GM19025 (cell line): ENCODE measurements around the gene ATP5MG.

Source experiments
- ATAC-seq: cut with Tn5 transposase; IDR thresholded peaks from one replicate; pipeline ENCODE4 v1.9.1; 2021; ENCODE audit warnings: mild to moderate bottlenecking, low read depth, moderate library complexity; ENCODE audit not compliant: unreplicated experiment

The ATP5MG gene, protein sequence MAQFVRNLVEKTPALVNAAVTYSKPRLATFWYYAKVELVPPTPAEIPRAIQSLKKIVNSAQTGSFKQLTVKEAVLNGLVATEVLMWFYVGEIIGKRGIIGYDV

GRCh38 chr11:118401151-118401879 lies at the start of gene ATP5MG:
Gene ATP5MG (plus strand): TSS chr11:118401606. CDS start chr11:118401666, 60 bp downstream.
- ATAC-seq = no peak

DNA sequence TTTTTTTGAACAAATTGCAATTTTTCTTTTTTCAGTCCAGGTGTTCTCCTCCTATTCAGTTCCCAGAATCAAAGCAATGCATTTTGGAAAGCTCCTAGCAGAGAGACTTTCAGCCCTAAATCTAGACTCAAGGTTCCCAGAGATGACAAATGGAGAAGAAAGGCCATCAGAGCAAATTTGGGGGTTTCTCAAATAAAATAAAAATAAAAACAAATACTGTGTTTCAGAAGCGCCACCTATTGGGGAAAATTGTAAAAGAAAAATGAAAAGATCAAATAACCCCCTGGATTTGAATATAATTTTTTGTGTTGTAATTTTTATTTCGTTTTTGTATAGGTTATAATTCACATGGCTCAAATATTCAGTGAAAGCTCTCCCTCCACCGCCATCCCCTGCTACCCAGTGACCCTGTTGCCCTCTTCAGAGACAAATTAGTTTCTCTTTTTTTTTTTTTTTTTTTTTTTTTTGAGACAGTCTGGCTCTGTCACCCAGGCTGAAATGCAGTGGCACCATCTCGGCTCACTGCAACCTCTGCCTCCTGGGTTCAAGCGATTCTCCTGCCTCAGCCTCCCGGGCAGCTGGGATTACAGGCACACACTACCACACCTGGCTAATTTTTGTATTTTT lies 48.2 kb upstream of the ATP5MG start:
- no peak for ATAC-seq

- ATAC-seq = no peak
These were observed 43.3 kb upstream of the ATP5MG start for GRCh38 chr11:118358071-118358470.

GRCh38 chr11:118359295-118359958 lies 42.0 kb upstream of the ATP5MG start, which contains the start of gene UBE4A:
Gene UBE4A (plus strand): TSS chr11:118359600. CDS start chr11:118365081, 5,481 bp downstream.
- peak; percentile 91 for ATAC-seq

GRCh38 chr11:118364956-118365615 lies 36.3 kb upstream of the ATP5MG start:
- no peak for ATAC-seq

- no peak for ATAC-seq
These were observed 35.1 kb upstream of the ATP5MG start for GRCh38 chr11:118366287-118366686.

- no peak for ATAC-seq
These were observed 30.6 kb upstream of the ATP5MG start for GRCh38 chr11:118370774-118371173.

GRCh38 chr11:118373263-118373662 lies 28.1 kb upstream of the ATP5MG start:
- no peak for ATAC-seq

DNA sequence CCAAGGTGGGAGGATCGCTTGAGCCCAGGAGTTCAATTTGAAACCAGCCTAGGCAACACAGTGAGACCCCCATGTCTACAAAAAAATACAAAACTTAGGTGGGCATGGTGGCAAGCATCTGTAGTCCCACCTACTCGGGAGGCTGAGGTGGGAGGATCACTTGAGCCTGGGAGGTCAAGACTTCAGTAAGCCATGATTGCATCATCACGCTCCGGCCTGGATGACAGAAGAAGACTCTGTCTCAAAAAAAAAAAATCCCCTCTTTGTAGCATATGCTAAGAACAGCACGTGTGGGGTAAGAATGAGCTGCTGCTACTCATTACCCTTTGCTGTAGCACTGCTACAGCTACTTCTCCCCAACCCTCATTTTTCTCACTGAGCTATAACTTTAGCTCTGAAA lies 27.5 kb upstream of the ATP5MG start:
- ATAC-seq = no peak

DNA sequence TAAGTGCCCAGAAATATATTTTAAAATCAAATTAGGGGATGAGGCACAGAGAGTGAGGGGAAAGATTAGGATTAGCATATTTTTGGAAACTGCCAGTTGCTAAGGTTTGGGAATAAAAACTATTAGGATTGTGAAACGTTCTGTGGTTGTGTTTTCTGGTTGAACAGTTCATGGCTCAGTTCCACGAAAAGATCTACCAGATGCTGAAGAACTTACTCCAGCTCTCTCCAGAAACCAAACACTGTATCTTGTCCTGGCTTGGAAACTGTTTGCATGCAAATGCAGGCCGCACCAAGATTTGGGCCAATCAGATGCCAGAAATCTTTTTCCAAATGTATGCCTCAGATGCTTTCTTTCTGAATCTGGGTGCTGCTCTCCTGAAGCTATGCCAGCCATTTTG lies 26.7 kb upstream of the ATP5MG start:
- ATAC-seq = no peak

GRCh38 chr11:118375978-118376377 lies 25.4 kb upstream of the ATP5MG start:
- no peak for ATAC-seq

- no peak for ATAC-seq
These were observed 21.9 kb upstream of the ATP5MG start for GRCh38 chr11:118379497-118379896.

GRCh38 chr11:118380571-118380970 lies 20.8 kb upstream of the ATP5MG start:
- ATAC-seq = no peak

DNA sequence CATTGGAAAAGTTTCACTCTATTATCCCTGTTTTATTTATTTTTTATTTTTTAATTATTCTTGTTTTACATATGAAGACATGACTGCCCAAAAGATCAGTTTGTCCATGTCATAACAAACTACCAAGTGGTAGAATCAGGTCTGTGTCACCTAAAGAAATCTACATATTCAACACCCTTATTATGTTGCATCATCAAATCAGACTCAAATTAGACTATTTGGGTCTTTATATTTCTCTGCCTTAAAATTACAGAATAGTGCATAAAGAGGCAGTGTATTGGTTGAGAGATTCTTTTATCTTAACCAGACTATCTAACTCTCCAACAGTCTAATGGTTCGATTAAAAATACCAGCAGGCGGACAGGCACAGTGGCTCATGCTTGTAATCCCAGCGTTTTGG lies 18.5 kb upstream of the ATP5MG start:
- ATAC-seq = no peak

- no peak for ATAC-seq
These were observed 17.7 kb upstream of the ATP5MG start for GRCh38 chr11:118383657-118384056.

DNA sequence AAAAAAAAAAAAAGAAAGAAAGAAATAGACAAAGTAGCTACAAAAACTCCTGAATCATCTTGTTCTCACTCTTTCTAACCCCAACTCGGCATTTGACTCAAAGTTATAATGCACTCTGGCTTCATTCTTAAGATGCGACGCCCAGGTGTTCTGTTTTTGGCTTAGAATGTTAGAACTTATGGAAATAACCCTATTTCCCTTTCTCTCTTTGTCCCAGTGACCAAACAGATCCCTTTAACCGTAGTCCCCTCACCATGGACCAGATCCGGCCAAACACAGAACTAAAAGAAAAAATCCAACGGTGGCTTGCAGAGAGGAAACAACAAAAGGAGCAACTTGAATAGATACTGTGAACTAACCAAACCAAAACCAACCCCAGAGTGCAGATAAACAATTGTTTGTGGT lies 5.3 kb upstream of the ATP5MG start:
- no peak for ATAC-seq

- ATAC-seq = no peak
These were observed 4.0 kb upstream of the ATP5MG start for GRCh38 chr11:118397448-118397847.

DNA sequence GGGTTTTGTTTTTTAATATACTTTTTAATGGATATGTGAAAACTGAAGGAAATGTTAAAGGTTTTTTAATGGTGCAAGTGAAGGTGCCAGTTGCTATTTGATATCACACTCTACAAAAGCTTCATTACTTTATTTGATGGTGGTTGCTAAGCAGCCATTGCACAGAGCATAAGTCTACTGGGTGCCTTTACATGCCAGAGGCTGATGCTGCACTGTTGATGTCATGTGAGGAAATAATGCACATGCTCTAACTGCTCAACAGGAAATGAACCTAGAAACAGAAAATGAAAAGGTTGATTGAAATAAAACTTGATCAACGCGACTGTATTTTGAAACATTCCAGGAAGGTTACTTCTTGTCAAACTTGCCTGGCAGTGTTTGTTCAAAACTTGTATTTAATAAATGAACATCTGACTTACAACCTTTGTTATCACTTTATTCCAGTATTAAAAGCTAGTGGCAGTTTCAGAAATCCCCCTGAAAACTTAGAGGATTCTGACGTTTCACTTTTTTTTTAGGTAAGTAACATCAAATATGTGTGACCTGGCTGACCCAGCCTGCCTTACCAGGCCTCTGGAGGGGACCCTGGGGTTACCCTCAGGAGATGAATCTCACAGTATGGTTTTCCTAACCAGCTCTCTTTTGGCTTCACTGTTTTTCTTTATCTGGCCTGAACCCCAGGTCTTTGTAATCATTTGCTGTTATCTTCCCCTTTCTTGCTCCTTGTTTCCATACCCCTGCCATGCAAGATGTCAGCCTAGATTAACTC lies 2.4 kb upstream of the ATP5MG start:
- ATAC-seq = no peak

GRCh38 chr11:118401880-118402590 lies 629 bp downstream of the ATP5MG start:
- ATAC-seq = no peak
